ENCODE measurements around the gene TMEM181. TPM values are rescaled to one million over a fixed set of nuclear protein-coding genes. Genes with fewer than 3 reads are reported as not detected.
A peak's percentile ranks its signal among the peaks of the same experiment; 100 is the strongest.
"Not testable (repeated sequence)": the region's sequence is repeated elsewhere in the genome, so short reads cannot be mapped to it uniquely, and the experiment has no call there.

TMEM181 gene
- total and polyA plus RNA-seq, 9 donors = 7.3 to 21.9 (median 12.7) TPM

GRCh38 chr6:158611039-158611438 is 51.1 kb downstream of the TMEM181 start:
- intact Hi-C loops (cut with DNase I) = no loop called here
- Histone ChIP-seq H3K36me3 (no peaks in the 10 kb centered on the region), H3K27me3 (no peaks in the 10 kb centered on the region), H3K9me3 (no peaks in the 10 kb centered on the region), H3K27ac (peak overlapping the region in 1 of 2 donors; percentile 72), H3K4me1 (ENCODE audit: insufficient read depth) (peaks cover 13% of the 10 kb centered on the region), H3K4me3 (no peak overlapping the region)
- WGBS, 3 donors = 57 to 64% (median 63%) methylated on average over 3 of the region's 3 CpGs
- no peak for DNase-seq
- TF ChIP-seq, protein P1, sequence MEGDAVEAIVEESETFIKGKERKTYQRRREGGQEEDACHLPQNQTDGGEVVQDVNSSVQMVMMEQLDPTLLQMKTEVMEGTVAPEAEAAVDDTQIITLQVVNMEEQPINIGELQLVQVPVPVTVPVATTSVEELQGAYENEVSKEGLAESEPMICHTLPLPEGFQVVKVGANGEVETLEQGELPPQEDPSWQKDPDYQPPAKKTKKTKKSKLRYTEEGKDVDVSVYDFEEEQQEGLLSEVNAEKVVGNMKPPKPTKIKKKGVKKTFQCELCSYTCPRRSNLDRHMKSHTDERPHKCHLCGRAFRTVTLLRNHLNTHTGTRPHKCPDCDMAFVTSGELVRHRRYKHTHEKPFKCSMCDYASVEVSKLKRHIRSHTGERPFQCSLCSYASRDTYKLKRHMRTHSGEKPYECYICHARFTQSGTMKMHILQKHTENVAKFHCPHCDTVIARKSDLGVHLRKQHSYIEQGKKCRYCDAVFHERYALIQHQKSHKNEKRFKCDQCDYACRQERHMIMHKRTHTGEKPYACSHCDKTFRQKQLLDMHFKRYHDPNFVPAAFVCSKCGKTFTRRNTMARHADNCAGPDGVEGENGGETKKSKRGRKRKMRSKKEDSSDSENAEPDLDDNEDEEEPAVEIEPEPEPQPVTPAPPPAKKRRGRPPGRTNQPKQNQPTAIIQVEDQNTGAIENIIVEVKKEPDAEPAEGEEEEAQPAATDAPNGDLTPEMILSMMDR (IDR thresholded peaks at IDR 0.05) = no peak
- TF ChIP-seq EP300 (IDR thresholded peaks at IDR 0.05) = no peak
- TF ChIP-seq POLR2A (IDR thresholded peaks at IDR 0.05) = no peak

DNA sequence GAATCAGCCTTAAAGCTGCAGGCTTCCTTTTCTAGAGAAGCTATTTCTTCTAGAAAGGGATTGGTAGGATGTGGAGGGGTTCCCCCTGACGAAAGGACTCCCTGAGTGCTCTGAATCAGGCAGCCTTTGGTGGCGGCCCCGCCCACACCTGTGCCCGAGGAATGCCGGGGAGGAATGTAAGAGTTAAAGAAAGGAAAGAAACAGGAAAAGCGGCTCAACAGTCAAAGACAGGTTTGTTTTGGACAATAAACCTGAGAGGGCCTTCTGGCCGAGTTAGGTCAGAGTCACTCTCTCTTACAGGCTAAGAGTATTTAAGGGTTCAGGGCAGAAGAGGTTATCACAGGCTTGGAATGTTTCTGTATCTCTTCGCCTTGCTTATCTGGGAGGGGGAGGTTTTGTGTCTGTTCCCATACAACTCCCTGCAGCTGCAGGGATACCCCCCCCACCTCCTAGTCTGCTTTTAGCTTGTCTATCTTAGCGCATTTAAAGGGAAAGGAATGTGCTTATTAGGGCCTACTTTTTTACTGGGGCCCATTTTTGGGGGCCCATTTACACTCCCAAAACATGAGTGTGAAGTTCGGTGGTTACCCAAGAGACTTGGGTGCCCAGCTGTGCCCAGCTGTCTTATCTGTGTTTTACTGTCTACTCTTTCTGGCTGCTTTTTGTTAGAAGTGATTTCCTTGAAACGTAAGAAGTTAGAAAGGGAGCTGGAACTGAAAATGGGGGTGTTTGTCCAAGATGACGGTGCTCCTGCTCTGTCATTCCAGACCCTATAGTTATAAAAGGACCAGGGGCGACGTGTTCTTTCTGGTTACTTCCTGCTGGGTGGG is 51.9 kb downstream of the TMEM181 start:
- 8 to 25% (median 15%) methylated on average over 14 of the region's 14 CpGs for WGBS, 3 donors
- no peaks in the 10 kb centered on the region for H3K27me3 ChIP-seq
- H3K36me3 ChIP-seq = no peaks in the 10 kb centered on the region
- intact Hi-C loops (cut with DNase I) = no loop called here
- H3K4me1 ChIP-seq (ENCODE audit: insufficient read depth) = peaks cover 13% of the 10 kb centered on the region
- DNase-seq = no peak
- H3K4me3 ChIP-seq = no peak overlapping the region
- H3K9me3 ChIP-seq = no peaks in the 10 kb centered on the region
- peak overlapping the region in 1 of 2 donors; percentile 72 for H3K27ac ChIP-seq
- TF ChIP-seq, protein P1 (IDR thresholded peaks at IDR 0.05) = no peak
- TF ChIP-seq POLR2A (IDR thresholded peaks at IDR 0.05) (no peak), EP300 (IDR thresholded peaks at IDR 0.05) (no peak)

- H3K9me3 ChIP-seq; H3K27me3 ChIP-seq; DNase-seq; H3K27ac ChIP-seq; intact Hi-C loops (cut with DNase I); H3K36me3 ChIP-seq; H3K4me3 ChIP-seq: not testable (repeated sequence)
- H3K4me1 ChIP-seq (ENCODE audit: insufficient read depth) = peaks cover 14% of the 10 kb centered on the region
- WGBS, 3 donors = 94 to 100% (median 96%) methylated on average over 3 of the region's 3 CpGs
Measured at GRCh38 chr6:158614606-158615005, 54.7 kb downstream of the TMEM181 start.

GRCh38 chr6:158618289-158618688 is 58.4 kb downstream of the TMEM181 start:
- 90 to 97% (median 96%) methylated on average over 3 of the region's 3 CpGs for WGBS, 3 donors
- H3K9me3 ChIP-seq; intact Hi-C loops (cut with DNase I); H3K4me3 ChIP-seq; H3K27me3 ChIP-seq; H3K27ac ChIP-seq; H3K4me1 ChIP-seq (ENCODE audit: insufficient read depth); DNase-seq; H3K36me3 ChIP-seq: not testable (repeated sequence)

GRCh38 chr6:158619922-158620801 is 60.3 kb downstream of the TMEM181 start:
- no peak for TF ChIP-seq EP300 (IDR thresholded peaks at IDR 0.05)
- no peak for TF ChIP-seq POLR2A (IDR thresholded peaks at IDR 0.05)
- TF ChIP-seq, protein P1 (IDR thresholded peaks at IDR 0.05) = no peak
- no peaks in the 10 kb centered on the region for H3K36me3 ChIP-seq
- H3K9me3 ChIP-seq = no peaks in the 10 kb centered on the region
- 73 to 78% (median 78%) methylated on average over 17 of the region's 17 CpGs for WGBS, 3 donors
- intact Hi-C loops (cut with DNase I) = no loop called here
- peaks cover 8% of the 10 kb centered on the region for H3K4me1 ChIP-seq (ENCODE audit: insufficient read depth)
- H3K27ac ChIP-seq = no peak overlapping the region
- H3K27me3 ChIP-seq = no peaks in the 10 kb centered on the region
- no peak overlapping the region for H3K4me3 ChIP-seq
- DNase-seq = no peak
